GM12872 (cell line): ENCODE measurements around the gene NR3C1.
A peak's percentile ranks its signal among the peaks of the same experiment; 100 is the strongest.

Experiments
- TF ChIP-seq, protein P1 (sequence below): IDR thresholded peaks from 3 replicates; pipeline ENCODE4 v1.5.1; 2011; ENCODE audit warnings: low read depth, mild to moderate bottlenecking, low read length, moderate library complexity; ENCODE audit not compliant: insufficient read depth

Gene NR3C1

DNA sequence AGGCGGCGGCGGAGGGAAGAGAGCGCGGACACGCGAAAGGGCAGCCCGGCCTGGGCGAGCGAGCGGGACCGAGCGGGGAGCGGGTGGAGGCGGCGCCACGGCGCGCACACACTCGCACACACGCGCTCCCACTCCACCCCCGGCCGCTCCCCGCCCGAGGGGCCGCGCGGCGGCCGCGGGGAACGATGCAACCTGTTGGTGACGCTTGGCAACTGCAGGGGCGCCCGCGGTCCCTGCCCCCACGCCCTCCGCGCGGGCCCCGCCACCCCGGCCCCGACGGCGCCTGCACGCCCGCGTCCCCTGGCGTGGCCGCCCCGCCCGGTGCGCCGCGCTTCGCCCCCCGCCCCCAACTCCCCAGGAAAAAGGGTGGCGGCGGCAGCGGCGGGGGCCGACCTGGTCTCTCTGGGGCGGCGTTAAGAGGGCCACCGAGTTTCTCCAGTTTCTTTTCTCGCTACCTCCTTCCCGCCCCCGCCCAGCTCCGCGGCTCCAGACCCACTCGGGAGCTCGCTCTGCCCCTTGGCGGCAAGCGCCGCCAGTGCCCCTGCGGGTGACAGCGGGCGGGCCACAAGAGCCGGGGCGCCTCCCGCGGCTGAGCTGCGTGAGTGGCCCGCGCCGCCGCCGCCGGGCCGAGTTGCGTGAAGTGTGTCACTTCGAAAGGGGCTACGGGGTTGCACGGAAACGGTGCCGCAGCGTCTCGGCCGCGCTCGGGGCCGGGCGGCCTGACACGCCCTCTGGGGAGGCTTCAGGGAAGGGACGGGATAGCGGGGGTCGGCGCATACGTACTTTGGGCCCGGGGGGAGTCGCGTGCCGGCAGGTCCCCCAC is at the start of gene NR3C1:
Gene NR3C1, minus strand, starts transcription at position 94 of the 823 bp plus-strand sequence. CDS start 2,847 bp downstream, outside the sequence.
- TF ChIP-seq, protein P1, sequence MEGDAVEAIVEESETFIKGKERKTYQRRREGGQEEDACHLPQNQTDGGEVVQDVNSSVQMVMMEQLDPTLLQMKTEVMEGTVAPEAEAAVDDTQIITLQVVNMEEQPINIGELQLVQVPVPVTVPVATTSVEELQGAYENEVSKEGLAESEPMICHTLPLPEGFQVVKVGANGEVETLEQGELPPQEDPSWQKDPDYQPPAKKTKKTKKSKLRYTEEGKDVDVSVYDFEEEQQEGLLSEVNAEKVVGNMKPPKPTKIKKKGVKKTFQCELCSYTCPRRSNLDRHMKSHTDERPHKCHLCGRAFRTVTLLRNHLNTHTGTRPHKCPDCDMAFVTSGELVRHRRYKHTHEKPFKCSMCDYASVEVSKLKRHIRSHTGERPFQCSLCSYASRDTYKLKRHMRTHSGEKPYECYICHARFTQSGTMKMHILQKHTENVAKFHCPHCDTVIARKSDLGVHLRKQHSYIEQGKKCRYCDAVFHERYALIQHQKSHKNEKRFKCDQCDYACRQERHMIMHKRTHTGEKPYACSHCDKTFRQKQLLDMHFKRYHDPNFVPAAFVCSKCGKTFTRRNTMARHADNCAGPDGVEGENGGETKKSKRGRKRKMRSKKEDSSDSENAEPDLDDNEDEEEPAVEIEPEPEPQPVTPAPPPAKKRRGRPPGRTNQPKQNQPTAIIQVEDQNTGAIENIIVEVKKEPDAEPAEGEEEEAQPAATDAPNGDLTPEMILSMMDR: peak; percentile 66; the same call in 2 of the 3 replicates

DNA sequence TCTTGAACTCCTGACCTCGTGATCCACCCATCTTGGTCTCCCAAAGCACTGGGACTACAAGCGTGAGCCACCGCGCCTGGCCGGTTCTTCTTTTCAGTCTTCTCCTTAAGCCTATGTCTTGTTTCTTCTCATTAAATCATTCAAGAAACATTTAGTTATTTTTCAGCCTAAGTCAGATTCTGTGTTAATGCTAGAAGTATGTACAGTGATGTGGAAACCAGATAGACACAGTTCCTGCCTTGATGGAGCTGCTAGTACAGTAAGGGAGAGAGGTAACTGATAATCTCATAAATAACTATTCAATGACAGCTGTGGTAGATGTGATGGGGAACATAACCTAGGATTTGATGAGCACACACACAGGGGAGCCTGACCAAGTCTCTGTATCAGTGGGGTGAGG is 46.3 kb upstream of the NR3C1 start:
- TF ChIP-seq, protein P1: no peak

DNA sequence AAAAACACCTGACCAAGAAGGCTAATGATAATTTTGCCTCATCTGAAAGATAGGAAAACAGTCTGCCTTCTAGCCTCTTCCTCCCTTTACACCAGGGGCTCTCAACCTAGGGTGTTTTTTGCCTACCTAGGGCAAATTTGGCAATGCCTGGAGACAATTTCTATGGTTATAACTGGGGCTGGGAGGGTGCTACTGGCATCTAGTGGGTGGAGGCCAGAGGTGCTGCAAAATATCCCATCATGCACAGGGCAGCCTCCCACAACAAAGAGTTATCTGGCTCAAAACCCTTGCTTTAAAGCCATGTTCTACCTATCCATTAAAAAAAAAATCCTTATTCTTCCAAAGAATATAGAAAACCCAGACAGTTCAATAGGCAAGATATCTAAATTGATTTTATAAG is 45.0 kb upstream of the NR3C1 start:
- TF ChIP-seq, protein P1: peak; percentile 44

DNA sequence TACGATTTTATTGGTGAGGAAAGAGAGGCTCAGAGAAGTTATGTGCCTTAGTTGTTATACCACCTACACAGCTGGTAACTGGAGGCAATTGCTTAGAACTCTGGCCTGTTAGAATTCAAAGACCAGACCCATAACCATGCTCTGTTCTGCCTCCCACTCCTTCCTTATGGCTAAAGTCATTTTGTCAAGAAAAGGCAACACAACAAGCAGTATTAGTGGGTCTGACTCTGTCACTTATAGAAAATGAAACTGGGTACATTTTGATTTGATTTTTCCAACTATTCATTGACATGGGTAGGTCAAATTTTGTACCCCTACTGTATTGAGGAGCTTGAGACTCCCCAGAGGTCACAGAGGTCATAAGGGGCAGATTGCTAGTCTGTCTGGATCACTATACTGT is 44.5 kb upstream of the NR3C1 start:
- TF ChIP-seq, protein P1: no peak

DNA sequence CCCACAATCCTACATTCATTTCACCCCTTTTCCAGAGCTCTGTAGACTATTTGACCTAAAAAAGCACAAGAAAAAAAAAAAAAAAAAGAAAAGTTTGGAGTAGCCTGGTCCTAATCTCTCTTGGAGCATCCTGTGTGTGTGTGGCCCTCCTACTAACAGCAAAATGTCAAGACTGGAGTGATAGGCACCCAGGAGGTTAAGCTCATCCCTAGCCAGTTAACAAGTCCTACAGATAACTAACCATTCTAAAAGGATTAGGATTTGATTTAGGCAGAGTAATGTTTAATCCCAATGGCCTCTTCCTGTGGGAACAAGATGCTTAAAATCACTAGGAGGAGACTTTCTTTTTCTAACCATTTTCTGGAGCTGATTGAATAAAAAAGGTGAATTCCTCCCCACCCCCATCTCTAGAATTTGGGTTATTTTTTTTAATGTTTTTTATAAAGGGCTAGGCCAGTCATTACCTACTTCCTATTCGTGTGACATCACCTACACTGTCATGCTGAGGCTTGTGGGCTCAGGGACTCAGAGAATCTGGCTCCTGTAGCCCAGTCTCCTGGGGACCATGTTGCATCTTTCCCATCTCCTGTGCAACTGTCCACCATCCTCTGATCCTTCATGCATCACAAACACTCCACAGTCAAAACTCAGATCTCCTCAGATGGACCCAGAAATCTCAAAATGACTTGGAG is 43.2 kb upstream of the NR3C1 start:
- TF ChIP-seq, protein P1: no peak

DNA sequence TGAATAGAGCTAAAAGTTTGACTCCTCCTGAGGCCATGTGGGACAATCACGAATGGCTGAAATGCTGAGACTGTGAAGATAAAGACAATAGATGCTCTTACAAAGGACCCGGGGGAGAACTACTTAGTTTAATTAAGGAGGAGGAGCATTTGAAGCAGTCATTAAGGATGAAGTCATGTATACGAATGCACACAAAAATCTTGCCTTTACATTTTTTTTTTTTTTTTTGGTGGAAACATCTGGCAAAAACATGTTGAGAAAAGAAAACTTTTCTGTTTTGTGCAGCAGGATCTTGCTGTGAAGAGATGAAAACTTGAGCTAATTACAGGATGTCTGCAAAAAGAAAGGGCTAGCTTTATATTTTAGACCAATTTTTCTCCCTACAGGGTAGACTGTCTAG is 42.3 kb upstream of the NR3C1 start:
- TF ChIP-seq, protein P1: no peak

DNA sequence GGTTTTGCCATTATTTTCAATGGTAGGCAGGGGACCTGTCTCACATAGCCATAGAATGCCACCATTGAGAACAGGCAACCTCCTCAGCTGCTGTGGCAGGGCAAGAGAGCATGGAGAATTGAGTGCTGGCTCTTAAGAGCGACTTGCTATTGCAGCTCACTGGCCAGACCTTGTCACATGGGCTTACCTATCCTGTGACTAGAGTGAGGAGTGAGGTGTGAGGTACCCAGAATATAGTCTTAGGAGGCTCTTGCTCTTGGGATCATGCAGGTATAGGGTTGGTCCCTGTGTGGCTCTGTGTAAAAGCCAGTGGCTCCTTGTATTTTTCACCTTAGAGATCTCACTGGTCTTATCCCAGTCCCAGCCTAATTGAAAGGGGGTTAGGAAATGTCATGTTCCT is 39.8 kb upstream of the NR3C1 start:
- TF ChIP-seq, protein P1: no peak
